Measurements from ENCODE around the gene INPP4B.

Gene INPP4B

GRCh38 chr4:142292231-142292630, 553.9 kb downstream of the INPP4B start:
- Histone ChIP-seq H3F3A (ENCODE audit: insufficient read depth, low read length) (no peaks in the 10 kb centered on the region), H3K4me3 (ENCODE audit: low read depth, low read length, poor library complexity, severe bottlenecking) (no peak overlapping the region), H3K9ac (ENCODE audit: low read length) (no peak overlapping the region), H3K27ac (ENCODE audit: low read depth, low read length, poor library complexity, severe bottlenecking) (no peak overlapping the region), H4K20me1 (ENCODE audit: insufficient read depth, low read length) (no peaks in the 10 kb centered on the region), H3K9me3 (ENCODE audit: low read length) (no peaks in the 10 kb centered on the region), H3K79me2 (ENCODE audit: insufficient read depth, low read length) (no peaks in the 10 kb centered on the region), H3K9me2 (ENCODE audit: low read depth, low read length) (no peaks in the 10 kb centered on the region), H3K36me3 (ENCODE audit: insufficient read depth, low read length) (no peaks in the 10 kb centered on the region), H3K4me2 (ENCODE audit: low read length) (no peak overlapping the region), H2AFZ (ENCODE audit: low read length) (no peak overlapping the region), H3K4me1 (ENCODE audit: insufficient read depth, low read length, severe bottlenecking) (no peaks in the 10 kb centered on the region), H3K27me3 (ENCODE audit: insufficient read depth, low read length) (no peaks in the 10 kb centered on the region)
- TF ChIP-seq EZH2 (IDR thresholded peaks at IDR 0.05; ENCODE audit: borderline replicate concordance, low read length) (no peak), CTCF (IDR thresholded peaks at IDR 0.05; ENCODE audit: low read length) (no peak)

- H3K4me1 ChIP-seq (ENCODE audit: insufficient read depth, low read length, severe bottlenecking) = no peaks in the 10 kb centered on the region
- no peaks in the 10 kb centered on the region for H3K9me3 ChIP-seq (ENCODE audit: low read length)
- TF ChIP-seq CTCF (IDR thresholded peaks at IDR 0.05; ENCODE audit: low read length) (no peak), EZH2 (IDR thresholded peaks at IDR 0.05; ENCODE audit: borderline replicate concordance, low read length) (no peak)
- H3K79me2 ChIP-seq (ENCODE audit: insufficient read depth, low read length) = no peaks in the 10 kb centered on the region
- no peak overlapping the region for H3K9ac ChIP-seq (ENCODE audit: low read length)
- H3F3A ChIP-seq (ENCODE audit: insufficient read depth, low read length) = no peaks in the 10 kb centered on the region
- no peak overlapping the region for H3K27ac ChIP-seq (ENCODE audit: low read depth, low read length, poor library complexity, severe bottlenecking)
- no peak overlapping the region for H3K4me3 ChIP-seq (ENCODE audit: low read depth, low read length, poor library complexity, severe bottlenecking)
- H4K20me1 ChIP-seq (ENCODE audit: insufficient read depth, low read length) = no peaks in the 10 kb centered on the region
- no peaks in the 10 kb centered on the region for H3K27me3 ChIP-seq (ENCODE audit: insufficient read depth, low read length)
- no peaks in the 10 kb centered on the region for H3K9me2 ChIP-seq (ENCODE audit: low read depth, low read length)
- no peak overlapping the region for H3K4me2 ChIP-seq (ENCODE audit: low read length)
- H3K36me3 ChIP-seq (ENCODE audit: insufficient read depth, low read length) = no peaks in the 10 kb centered on the region
- H2AFZ ChIP-seq (ENCODE audit: low read length) = no peak overlapping the region
These were observed 554.6 kb downstream of the INPP4B start for GRCh38 chr4:142291299-142292050.

GRCh38 chr4:142287371-142287770, 558.7 kb downstream of the INPP4B start:
- H3K27ac ChIP-seq (ENCODE audit: low read depth, low read length, poor library complexity, severe bottlenecking) = no peak overlapping the region
- no peaks in the 10 kb centered on the region for H3K9me2 ChIP-seq (ENCODE audit: low read depth, low read length)
- no peaks in the 10 kb centered on the region for H3K36me3 ChIP-seq (ENCODE audit: insufficient read depth, low read length)
- no peak overlapping the region for H3K4me3 ChIP-seq (ENCODE audit: low read depth, low read length, poor library complexity, severe bottlenecking)
- H3K27me3 ChIP-seq (ENCODE audit: insufficient read depth, low read length) = no peaks in the 10 kb centered on the region
- H3K4me1 ChIP-seq (ENCODE audit: insufficient read depth, low read length, severe bottlenecking) = no peaks in the 10 kb centered on the region
- H3K4me2 ChIP-seq (ENCODE audit: low read length) = no peak overlapping the region
- no peak for TF ChIP-seq EZH2 (IDR thresholded peaks at IDR 0.05; ENCODE audit: borderline replicate concordance, low read length)
- H4K20me1 ChIP-seq (ENCODE audit: insufficient read depth, low read length) = no peaks in the 10 kb centered on the region
- no peak overlapping the region for H3K9ac ChIP-seq (ENCODE audit: low read length)
- H2AFZ ChIP-seq (ENCODE audit: low read length) = no peak overlapping the region
- H3K79me2 ChIP-seq (ENCODE audit: insufficient read depth, low read length) = no peaks in the 10 kb centered on the region
- H3F3A ChIP-seq (ENCODE audit: insufficient read depth, low read length) = no peaks in the 10 kb centered on the region
- no peaks in the 10 kb centered on the region for H3K9me3 ChIP-seq (ENCODE audit: low read length)

GRCh38 chr4:142285222-142285583, 560.9 kb downstream of the INPP4B start:
- Histone ChIP-seq H3K4me2 (ENCODE audit: low read length) (no peak overlapping the region), H3K79me2 (ENCODE audit: insufficient read depth, low read length) (no peaks in the 10 kb centered on the region), H2AFZ (ENCODE audit: low read length) (no peak overlapping the region), H3K9me2 (ENCODE audit: low read depth, low read length) (no peaks in the 10 kb centered on the region), H3F3A (ENCODE audit: insufficient read depth, low read length) (no peaks in the 10 kb centered on the region), H4K20me1 (ENCODE audit: insufficient read depth, low read length) (no peaks in the 10 kb centered on the region), H3K36me3 (ENCODE audit: insufficient read depth, low read length) (no peaks in the 10 kb centered on the region), H3K9me3 (ENCODE audit: low read length) (no peaks in the 10 kb centered on the region), H3K27me3 (ENCODE audit: insufficient read depth, low read length) (no peaks in the 10 kb centered on the region), H3K4me1 (ENCODE audit: insufficient read depth, low read length, severe bottlenecking) (no peaks in the 10 kb centered on the region), H3K9ac (ENCODE audit: low read length) (no peak overlapping the region), H3K27ac (ENCODE audit: low read depth, low read length, poor library complexity, severe bottlenecking) (no peak overlapping the region), H3K4me3 (ENCODE audit: low read depth, low read length, poor library complexity, severe bottlenecking) (no peak overlapping the region)
- TF ChIP-seq EZH2 (IDR thresholded peaks at IDR 0.05; ENCODE audit: borderline replicate concordance, low read length) (no peak), CTCF (IDR thresholded peaks at IDR 0.05; ENCODE audit: low read length) (no peak)
